ENCODE data around the gene FAM72A. TPM values are rescaled to one million over a fixed set of nuclear protein-coding genes. Genes with fewer than 3 reads are reported as not detected.
"Not testable (repeated sequence)": the region's sequence is repeated elsewhere in the genome, so short reads cannot be mapped to it uniquely, and the experiment has no call there.

Gene FAM72A
- total RNA-seq, 1 donor from 2014 or later, result 2.0 TPM

- H3K4me3 ChIP-seq; H3K36me3 ChIP-seq; DNase-seq (ENCODE audit: extremely low spot score in 2 of 2); H3K9me3 ChIP-seq; H3K27me3 ChIP-seq; intact Hi-C loops (cut with DNase I); H3K4me1 ChIP-seq; H3K27ac ChIP-seq: not testable (repeated sequence)
These were observed 22.7 kb upstream of the FAM72A start for GRCh38 chr1:206225386-206225785.

GRCh38 chr1:206224190-206224776 lies 21.6 kb upstream of the FAM72A start:
- H3K4me1 ChIP-seq; H3K36me3 ChIP-seq; H3K9me3 ChIP-seq; intact Hi-C loops (cut with DNase I); H3K4me3 ChIP-seq; H3K27me3 ChIP-seq; H3K27ac ChIP-seq; DNase-seq (ENCODE audit: extremely low spot score in 2 of 2): not testable (repeated sequence)

DNA sequence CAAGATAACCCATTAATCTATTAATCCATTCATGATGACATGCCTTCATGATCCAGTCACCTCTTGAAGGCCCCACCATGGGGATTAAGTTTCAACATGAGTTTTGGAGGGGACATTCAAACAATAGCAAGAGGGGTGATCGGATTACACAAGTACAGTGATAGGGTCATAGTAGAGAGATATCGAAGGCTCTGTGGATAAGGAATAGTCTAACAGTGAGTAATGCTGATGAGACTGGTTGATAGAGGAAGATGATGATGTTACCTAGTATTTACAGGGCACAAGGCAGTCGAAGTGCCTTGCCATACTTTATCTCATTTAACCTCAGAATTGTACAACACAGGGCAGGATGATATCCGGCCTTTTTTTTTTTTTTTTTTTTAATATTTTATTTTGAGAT lies 18.9 kb upstream of the FAM72A start:
- DNase-seq (ENCODE audit: extremely low spot score in 2 of 2); intact Hi-C loops (cut with DNase I); H3K9me3 ChIP-seq; H3K4me3 ChIP-seq; H3K27ac ChIP-seq; H3K4me1 ChIP-seq; H3K36me3 ChIP-seq; H3K27me3 ChIP-seq: not testable (repeated sequence)

- H3K36me3 ChIP-seq; intact Hi-C loops (cut with DNase I); H3K9me3 ChIP-seq; H3K27ac ChIP-seq; H3K4me1 ChIP-seq; DNase-seq (ENCODE audit: extremely low spot score in 2 of 2); H3K4me3 ChIP-seq; H3K27me3 ChIP-seq: not testable (repeated sequence)
These were observed 17.8 kb upstream of the FAM72A start for GRCh38 chr1:206220332-206221000.

- DNase-seq (ENCODE audit: extremely low spot score in 2 of 2); H3K9me3 ChIP-seq; intact Hi-C loops (cut with DNase I); H3K36me3 ChIP-seq; H3K4me3 ChIP-seq; H3K4me1 ChIP-seq; H3K27me3 ChIP-seq; H3K27ac ChIP-seq: not testable (repeated sequence)
These were observed 17.1 kb upstream of the FAM72A start for GRCh38 chr1:206219514-206220331.

GRCh38 chr1:206218765-206219164 lies 16.1 kb upstream of the FAM72A start:
- H3K4me3 ChIP-seq; DNase-seq (ENCODE audit: extremely low spot score in 2 of 2); H3K4me1 ChIP-seq; H3K9me3 ChIP-seq; H3K36me3 ChIP-seq; H3K27ac ChIP-seq; intact Hi-C loops (cut with DNase I); H3K27me3 ChIP-seq: not testable (repeated sequence)

GRCh38 chr1:206218285-206218684 lies 15.6 kb upstream of the FAM72A start:
- DNase-seq (ENCODE audit: extremely low spot score in 2 of 2); intact Hi-C loops (cut with DNase I); H3K4me1 ChIP-seq; H3K27me3 ChIP-seq; H3K4me3 ChIP-seq; H3K36me3 ChIP-seq; H3K27ac ChIP-seq; H3K9me3 ChIP-seq: not testable (repeated sequence)

GRCh38 chr1:206215600-206216392 lies 13.2 kb upstream of the FAM72A start:
- H3K27me3 ChIP-seq; DNase-seq (ENCODE audit: extremely low spot score in 2 of 2); intact Hi-C loops (cut with DNase I); H3K9me3 ChIP-seq; H3K4me1 ChIP-seq; H3K4me3 ChIP-seq; H3K36me3 ChIP-seq; H3K27ac ChIP-seq: not testable (repeated sequence)

DNA sequence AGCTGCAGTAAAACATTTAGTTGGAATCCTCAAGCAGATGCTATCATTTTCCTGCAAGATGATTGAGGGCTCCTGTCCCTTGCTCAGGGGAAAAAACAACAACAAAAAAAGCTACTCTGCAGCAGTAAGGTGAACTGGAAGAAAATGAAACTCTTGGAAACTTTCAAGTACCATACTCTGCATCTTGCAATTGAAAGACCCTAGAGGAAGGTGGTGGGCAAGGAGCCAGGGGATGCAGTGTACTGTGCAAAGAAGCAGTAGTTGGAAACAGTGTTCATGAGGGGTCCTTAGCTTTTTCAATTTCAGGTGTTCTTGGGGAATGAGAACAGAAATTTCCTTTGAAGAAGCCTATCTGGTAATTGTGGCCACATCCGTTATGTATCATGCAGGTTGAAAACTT lies 8.2 kb upstream of the FAM72A start:
- H3K27ac ChIP-seq; H3K9me3 ChIP-seq; H3K4me1 ChIP-seq; H3K4me3 ChIP-seq; H3K36me3 ChIP-seq; intact Hi-C loops (cut with DNase I); H3K27me3 ChIP-seq; DNase-seq (ENCODE audit: extremely low spot score in 2 of 2): not testable (repeated sequence)

GRCh38 chr1:206205569-206205968 lies 2.9 kb upstream of the FAM72A start:
- H3K4me1 ChIP-seq; H3K9me3 ChIP-seq; DNase-seq (ENCODE audit: extremely low spot score in 2 of 2); H3K27me3 ChIP-seq; H3K27ac ChIP-seq; intact Hi-C loops (cut with DNase I); H3K36me3 ChIP-seq: not testable (repeated sequence)
- H3K4me3 ChIP-seq, result peak overlapping the region in 1 of 2 donors; percentile 10

DNA sequence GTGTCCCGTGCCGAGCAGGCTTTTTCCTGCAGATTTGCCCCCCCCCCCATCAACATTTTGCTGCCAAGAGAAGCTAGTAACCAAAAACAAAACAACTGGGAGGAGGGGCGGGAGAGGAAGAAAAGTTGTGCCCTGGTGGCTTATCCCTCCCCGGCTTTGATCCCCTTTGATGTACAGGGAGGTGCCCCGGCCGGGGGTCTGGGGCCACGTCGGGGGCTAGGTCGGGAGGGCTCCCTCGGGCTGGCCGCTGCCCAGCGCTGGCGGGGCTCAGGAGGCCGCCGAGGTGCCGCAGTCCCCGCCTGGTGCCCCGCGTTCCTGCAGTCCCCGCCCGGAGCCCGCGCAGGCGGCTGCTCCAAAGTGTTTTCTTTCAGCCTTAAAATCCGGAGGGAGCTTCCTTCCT lies 2.2 kb upstream of the FAM72A start:
- peak overlapping the region; percentile 77 for H3K27ac ChIP-seq
- peak overlapping the region; percentile 41 to 51 for H3K4me3 ChIP-seq
- H3K27me3 ChIP-seq; H3K36me3 ChIP-seq; H3K9me3 ChIP-seq; intact Hi-C loops (cut with DNase I); H3K4me1 ChIP-seq: not testable (repeated sequence)
- DNase-seq (ENCODE audit: extremely low spot score in 2 of 2), result peak in 1 of 2 donors; percentile 25

GRCh38 chr1:206204159-206204511 lies 1.5 kb upstream of the FAM72A start:
- not testable (repeated sequence) for DNase-seq (ENCODE audit: extremely low spot score in 2 of 2)

More at GRCh38 chr1:206204159-206204511, 1.5 kb upstream of the FAM72A start:
- H3K9me3 ChIP-seq; intact Hi-C loops (cut with DNase I); H3K4me1 ChIP-seq; H3K36me3 ChIP-seq; H3K27me3 ChIP-seq: not testable (repeated sequence)
- Histone ChIP-seq H3K27ac (peak overlapping the region; percentile 48), H3K4me3 (peak overlapping the region in 1 of 2 donors; percentile 49)
